ENCODE measurements around the gene FDCSP. TPM values are rescaled to one million over a fixed set of nuclear protein-coding genes. Genes with fewer than 3 reads are reported as not detected.

FDCSP gene
- total and polyA plus RNA-seq, 9 of the 15 experiments (the other 6 are each of a cell fraction or from before 2014, with no cell fraction given): not detected

DNA sequence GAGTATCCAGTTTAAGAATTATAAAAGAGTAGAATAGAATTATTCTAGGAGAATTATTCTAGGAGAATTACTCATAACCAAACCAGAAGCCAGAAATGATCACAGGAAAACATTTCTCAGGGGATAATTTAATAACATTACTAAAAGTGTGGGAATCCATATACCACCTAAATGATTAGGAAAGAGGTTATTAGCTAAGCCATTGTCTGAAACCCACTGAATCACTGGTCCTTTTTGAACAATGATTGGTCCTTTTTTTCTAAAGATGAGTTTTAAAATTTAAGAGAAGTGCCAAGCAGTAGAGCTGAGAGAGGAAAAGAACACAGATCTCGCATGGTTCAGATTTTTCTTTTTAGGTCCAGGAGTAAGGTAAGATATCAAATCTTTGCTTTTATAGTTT lies 30.5 kb upstream of the FDCSP start, which contains the start of gene ODAM:
Gene ODAM (plus strand): TSS at position 301 of the 400 bp plus-strand sequence. CDS start 819 bp downstream, outside the sequence.
- no peak for TF ChIP-seq HDAC3 (IDR thresholded peaks at IDR 0.05; ENCODE audit: borderline replicate concordance, partially characterized antibody)
- no peak for TF ChIP-seq RAD21 (CRISPR knock-in tag; conservative IDR thresholded peaks at IDR 0.05 in 1 of 2, IDR thresholded peaks at IDR 0.05 in 1 of 2)
- H3K9ac ChIP-seq (ENCODE audit: insufficient read depth in 1 of 2, low read depth in 2 of 2, low read length in 2 of 2): no peak within 1 kb of the TSS
- no TSS peak for BruUV-seq (replicated peaks)

DNA sequence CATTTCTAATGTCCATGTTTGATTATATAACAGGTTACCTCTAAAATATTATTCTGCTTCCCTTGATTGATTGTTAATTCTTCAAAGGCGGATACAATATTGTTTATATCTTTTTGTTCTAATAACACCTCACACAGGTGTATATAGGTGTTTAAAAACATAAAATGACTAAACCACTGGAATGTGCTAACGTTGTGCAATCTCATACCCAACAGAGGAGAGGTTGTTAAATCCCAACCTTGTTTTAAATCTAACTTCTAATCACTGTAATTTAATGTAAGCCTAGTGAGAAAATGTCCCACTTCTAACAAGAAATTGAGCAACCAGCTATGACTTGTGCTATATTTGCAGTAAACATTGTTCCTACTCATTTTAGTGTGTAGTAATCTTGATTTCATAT lies 29.1 kb upstream of the FDCSP start:
- Histone ChIP-seq H3K79me2 (ENCODE audit: control insufficient read depth, insufficient read depth, low read length) (no peaks in the 10 kb centered on the region), H3K4me1 (replicated peaks in 1 of 2; ENCODE audit: control insufficient read depth in 2 of 2, insufficient read depth in 2 of 2, low read length in 2 of 2) (no peaks in the 10 kb centered on the region), H3K27ac (ENCODE audit: extremely low read depth, low read depth, low read length) (no peak overlapping the region), H3K36me3 (ENCODE audit: control insufficient read depth, insufficient read depth, low read length) (no peaks in the 10 kb centered on the region), H3K4me2 (ENCODE audit: insufficient read depth, low read length) (no peak overlapping the region), H3K27me3 (ENCODE audit: control insufficient read depth in 2 of 2, insufficient read depth in 2 of 2, low read length in 2 of 2) (no peaks in the 10 kb centered on the region), H3K9ac (ENCODE audit: insufficient read depth in 1 of 2, low read depth in 2 of 2, low read length in 2 of 2) (no peak overlapping the region), H2AFZ (ENCODE audit: low read depth, low read length) (no peak overlapping the region), H3K9me3 (replicated peaks; ENCODE audit: control insufficient read depth, insufficient read depth, low read depth, low read length) (no peaks in the 10 kb centered on the region; the same call in 1 of the 2 replicates), H3K4me3 (no peak overlapping the region), H3K9me1 (ENCODE audit: control insufficient read depth, insufficient read depth, low read length) (no peaks in the 10 kb centered on the region), H4K20me1 (replicated peaks; ENCODE audit: control insufficient read depth, insufficient read depth, low read length) (no peaks in the 10 kb centered on the region)
- DNase-seq (ENCODE audit: extremely low read depth in 1 of 4, low spot score in 3 of 4) (no peak), ATAC-seq (no peak), FAIRE-seq (no peak)
- no peak for TF ChIP-seq MECOM (CRISPR knock-in tag; IDR thresholded peaks at IDR 0.05)
- TF ChIP-seq BRCA1 (IDR thresholded peaks at IDR 0.05): no peak
- no peak for TF ChIP-seq BRCA1 (CRISPR knock-in tag; IDR thresholded peaks at IDR 0.05)
- no peak for TF ChIP-seq RNF2 (IDR thresholded peaks at IDR 0.05)
- no peak for TF ChIP-seq SMARCC2 (IDR thresholded peaks at IDR 0.05; ENCODE audit: low read depth)
- no peak for TF ChIP-seq KHSRP (IDR thresholded peaks at IDR 0.05)
- TF ChIP-seq ZNF324 (CRISPR knock-in tag; IDR thresholded peaks at IDR 0.05): no peak
- no peak for TF ChIP-seq CXXC5 (CRISPR knock-in tag; IDR thresholded peaks at IDR 0.05)
- no TSS peak for BruUV-seq (replicated peaks)
- CTCF ChIA-PET (ENCODE audit: low intra/inter-chr PET ratio): no interaction called here
- intact Hi-C loops (cut with micrococcal nuclease) (no loop called here), in situ Hi-C loops (cut with MboI) (no loop called here)
- WGBS (ENCODE audit: insufficient coverage, low coverage, missing lambda C conversion rate): 0% methylated on average over 2 of the region's 2 CpGs
- POLR2A ChIA-PET: no interaction called here

More for the DNA sequence above, 30.5 kb upstream of the FDCSP start, which contains the start of gene ODAM:
- WGBS (ENCODE audit: insufficient coverage, low coverage, missing lambda C conversion rate): 0% methylated on average over 1 of the region's 1 CpG
- H3K4me1 ChIP-seq (replicated peaks in 1 of 2; ENCODE audit: control insufficient read depth in 2 of 2, insufficient read depth in 2 of 2, low read length in 2 of 2): no peaks in the 10 kb centered on the region
- in situ Hi-C loops (cut with MboI) (no loop called here), intact Hi-C loops (cut with micrococcal nuclease) (no loop called here)
- no peaks in the 10 kb centered on the region for H3K36me3 ChIP-seq (ENCODE audit: control insufficient read depth, insufficient read depth, low read length)
- H3K27me3 ChIP-seq (ENCODE audit: control insufficient read depth in 2 of 2, insufficient read depth in 2 of 2, low read length in 2 of 2): no peaks in the 10 kb centered on the region
- DNase-seq (ENCODE audit: extremely low read depth in 1 of 4, low spot score in 3 of 4) (no peak), ATAC-seq (no peak), FAIRE-seq (no peak)
- no peaks in the 10 kb centered on the region for H3K9me3 ChIP-seq (replicated peaks; ENCODE audit: control insufficient read depth, insufficient read depth, low read depth, low read length)
- POLR2A ChIA-PET: no interaction called here
- CTCF ChIA-PET (ENCODE audit: low intra/inter-chr PET ratio): no interaction called here
- H3K4me3 ChIP-seq: no peak within 1 kb of the TSS
- H3K4me2 ChIP-seq (ENCODE audit: insufficient read depth, low read length): no peak within 1 kb of the TSS
- H3K27ac ChIP-seq (ENCODE audit: extremely low read depth, low read depth, low read length): no peak within 1 kb of the TSS
- no peak within 1 kb of the TSS for H2AFZ ChIP-seq (ENCODE audit: low read depth, low read length)
- H3K79me2 ChIP-seq (ENCODE audit: control insufficient read depth, insufficient read depth, low read length): no peaks in the 10 kb centered on the region
- no peaks in the 10 kb centered on the region for H3K9me1 ChIP-seq (ENCODE audit: control insufficient read depth, insufficient read depth, low read length)
- no peaks in the 10 kb centered on the region for H4K20me1 ChIP-seq (replicated peaks; ENCODE audit: control insufficient read depth, insufficient read depth, low read length)

All from K562 (cell line).